ENCODE measurements around the gene PLAGL1.

GRCh38 chr6:143973097-143973966, 34.7 kb downstream of the PLAGL1 start:
- TF ChIP-seq CREB1 (IDR thresholded peaks at IDR 0.05) (no peak), HDAC2 (IDR thresholded peaks at IDR 0.05; ENCODE audit: borderline replicate concordance in 1 of 2, low read depth in 2 of 2, low read length in 2 of 2) (peak in 1 of 2 experiments; percentile 12; a peak in 2 of 4 replicates), CTCF (IDR thresholded peaks at IDR 0.05; ENCODE audit: control extremely low read depth in 1 of 3, insufficient read depth in 1 of 3, low read depth in 1 of 3, low read length in 3 of 3) (no peak), POLR2AphosphoS5 (IDR thresholded peaks at IDR 0.05; ENCODE audit: low read depth, low read length) (0 out of 2 replicates have a peak, but pooled peaks have one; percentile 25)
